HCEC 1CT (cell line): ENCODE results near the gene EMP1.

Experiments
- DNase-seq: peaks from one replicate; pipeline ENCODE4 v3.0.0-alpha.2; 2017

The EMP1 gene

GRCh38 chr12:13223941-13224340 lies 27.4 kb downstream of the EMP1 start:
- DNase-seq, result peak; percentile 50

DNA sequence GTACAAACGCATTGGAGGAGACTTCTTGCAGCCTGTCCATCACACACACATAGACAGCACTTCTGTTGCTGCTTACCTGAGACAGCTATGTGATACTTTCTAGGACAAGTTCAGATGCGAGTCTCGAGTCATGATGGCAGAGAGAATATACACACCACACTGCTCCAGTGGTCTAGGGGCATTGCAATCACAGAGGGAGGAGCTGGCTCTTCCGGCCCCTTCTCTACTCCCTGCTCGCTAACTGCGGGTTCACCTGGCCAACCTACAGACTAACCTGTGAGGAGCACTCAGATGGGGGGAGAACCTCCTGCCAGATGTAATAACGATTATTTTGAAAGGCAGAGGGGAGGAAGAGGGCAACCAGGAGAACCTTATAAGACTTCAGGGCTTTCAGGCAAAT lies 30.7 kb downstream of the EMP1 start:
- DNase-seq, result no peak

GRCh38 chr12:13228579-13228978 lies 32.1 kb downstream of the EMP1 start:
- DNase-seq, result no peak

DNA sequence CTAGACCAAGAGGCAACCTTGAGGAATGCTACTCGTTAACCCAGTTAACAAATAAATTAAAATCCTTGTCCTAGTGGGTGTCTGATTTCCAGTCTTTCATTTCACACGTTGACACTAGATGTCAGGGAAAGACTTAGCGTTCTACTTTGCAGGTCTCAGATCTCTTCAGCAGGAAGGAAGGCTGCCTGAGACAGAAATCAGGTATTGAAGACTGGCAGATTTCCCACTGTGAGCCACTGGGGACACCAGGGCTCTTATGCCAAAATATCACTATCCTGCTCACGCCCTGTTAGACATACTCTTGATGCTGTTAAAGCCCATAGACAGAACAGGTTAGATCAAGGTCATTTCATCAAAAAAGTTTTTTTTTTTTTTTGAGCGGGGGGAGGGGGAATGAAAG lies 33.0 kb downstream of the EMP1 start:
- DNase-seq, result no peak

GRCh38 chr12:13230500-13230899 lies 34.0 kb downstream of the EMP1 start:
- no peak for DNase-seq

DNA sequence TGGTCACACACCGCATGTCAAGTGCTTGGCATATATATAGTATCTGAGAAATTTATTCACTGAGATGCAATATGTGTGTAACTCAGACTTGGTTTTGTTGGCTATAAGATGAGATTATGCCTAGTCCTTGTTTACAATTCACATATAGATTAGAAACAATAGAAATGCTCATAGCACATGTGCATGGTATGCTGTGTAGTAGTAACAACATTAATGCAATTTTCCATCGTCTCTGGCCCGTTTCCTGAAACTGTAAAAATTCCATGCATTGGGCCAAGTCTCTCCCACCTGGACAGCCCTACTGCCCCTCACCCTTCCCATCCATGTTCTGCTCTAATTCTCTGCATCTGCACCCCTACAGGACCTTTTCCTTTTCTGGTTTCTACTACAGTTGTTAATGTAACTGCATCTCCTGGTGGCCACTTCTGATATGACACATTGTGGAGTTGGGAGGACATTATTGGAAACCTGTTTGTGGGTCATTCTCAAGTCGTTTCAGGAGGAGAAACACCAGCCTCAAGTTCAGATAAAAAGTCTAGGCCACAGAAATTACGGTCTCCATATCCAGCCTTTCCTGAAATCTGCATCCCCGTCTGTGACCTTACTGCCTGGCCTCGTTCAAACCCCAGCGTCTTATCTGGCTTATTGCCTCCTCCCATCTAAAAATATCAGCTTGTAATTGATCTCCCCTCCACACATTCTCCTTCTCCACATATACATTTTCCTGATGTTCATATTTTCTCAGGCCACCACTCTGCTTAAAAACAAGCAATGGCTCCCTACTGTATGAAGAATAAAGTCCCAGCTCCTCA lies 37.5 kb downstream of the EMP1 start:
- peak; percentile 55 for DNase-seq

DNA sequence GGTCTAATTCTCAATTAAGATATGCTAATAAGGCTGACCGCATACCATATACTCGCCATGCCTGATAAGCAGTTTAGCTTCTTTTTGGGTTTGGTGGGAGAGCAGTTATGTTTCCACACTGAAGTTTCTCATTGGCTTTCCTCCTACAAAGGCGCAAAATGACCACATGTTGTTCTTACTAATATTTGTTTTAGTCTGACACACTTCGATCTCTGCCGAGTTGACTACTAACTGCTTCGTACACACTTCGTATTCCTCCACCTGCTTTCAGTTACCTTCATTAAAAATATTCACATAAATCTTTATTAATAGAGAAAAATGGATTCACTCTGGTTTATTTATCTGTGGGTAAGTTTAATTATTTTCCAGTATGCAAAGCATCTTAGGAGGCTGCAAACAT lies 41.7 kb downstream of the EMP1 start:
- DNase-seq, result no peak

DNA sequence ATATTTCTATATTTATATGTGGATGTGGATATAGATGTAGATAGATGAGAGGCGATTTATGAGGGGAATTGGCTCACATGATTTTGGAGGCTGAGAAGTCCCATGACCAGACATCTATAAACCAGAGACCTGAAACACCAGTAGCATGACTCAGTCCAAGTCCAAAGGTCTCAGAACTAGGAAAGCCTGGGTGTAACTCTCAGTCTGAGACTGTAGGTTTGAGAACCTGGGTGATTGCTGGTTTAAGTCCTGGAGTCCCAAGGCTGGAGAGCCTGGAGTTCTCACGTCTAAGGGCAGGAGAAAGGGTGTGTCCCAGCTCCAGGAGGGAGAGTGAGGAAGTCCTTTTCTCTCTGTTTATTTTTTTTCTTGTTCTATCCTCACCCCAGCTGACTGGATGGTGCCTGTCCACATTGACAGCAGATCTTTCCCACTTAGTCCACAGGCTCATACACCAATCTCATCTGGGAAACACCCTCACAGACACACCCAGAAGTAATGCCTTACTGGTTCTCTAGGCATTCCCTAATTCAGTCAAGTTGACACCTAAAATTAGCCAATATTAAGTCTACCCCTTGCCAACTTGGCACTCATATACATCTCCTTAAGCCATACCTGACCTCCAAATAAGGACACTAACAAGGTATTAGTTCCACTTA lies 45.4 kb downstream of the EMP1 start:
- DNase-seq, result peak; percentile 29

- no peak for DNase-seq
Observed at GRCh38 chr12:13242936-13243335, 46.4 kb downstream of the EMP1 start.

DNA sequence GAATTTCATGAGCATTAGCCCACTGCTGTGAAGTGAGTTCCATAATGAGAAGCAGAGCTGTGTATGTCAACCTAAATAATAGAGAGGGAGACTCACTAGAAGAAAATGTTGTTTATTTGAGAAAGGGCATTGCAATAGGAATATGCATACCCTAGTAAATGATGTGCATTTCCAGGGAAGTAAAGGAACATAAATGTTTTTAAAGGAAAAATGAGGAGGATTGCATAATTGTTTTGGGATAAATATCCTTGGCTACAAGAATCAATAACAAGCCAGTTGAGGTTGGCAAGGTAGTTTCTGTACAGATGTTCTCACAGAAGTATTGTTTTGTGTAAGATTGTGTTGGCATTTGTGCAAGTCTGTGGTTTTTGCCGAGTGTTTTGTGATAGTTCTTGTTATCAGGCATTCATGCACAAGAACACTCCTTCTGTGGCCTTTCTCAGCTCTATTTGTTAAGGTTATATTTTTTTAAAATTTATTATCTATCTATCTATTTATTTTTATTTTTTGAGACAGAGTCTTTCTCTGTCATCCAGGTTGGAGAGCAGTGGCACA lies 47.1 kb downstream of the EMP1 start:
- DNase-seq, result no peak

- no peak for DNase-seq
Observed at GRCh38 chr12:13247596-13247995, 51.1 kb downstream of the EMP1 start.

DNA sequence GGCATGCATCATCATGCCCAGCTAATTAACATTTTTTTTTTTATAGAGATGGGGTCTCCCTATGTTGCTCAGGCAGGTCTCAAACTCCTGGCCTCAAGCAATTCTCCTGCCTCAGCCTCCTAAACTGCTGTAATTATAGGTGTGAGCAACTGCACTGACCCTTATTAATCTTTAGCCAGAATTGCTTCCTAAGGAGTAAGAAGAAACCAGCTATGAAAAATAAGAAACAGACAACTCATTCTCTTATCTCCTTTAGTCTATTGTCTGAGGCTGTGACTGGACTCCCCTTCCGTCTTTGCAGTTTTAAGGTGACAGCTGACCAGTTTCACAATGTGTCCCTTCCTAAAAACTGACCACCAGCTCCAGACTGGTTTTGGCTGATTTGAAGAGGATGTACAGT lies 52.4 kb downstream of the EMP1 start:
- no peak for DNase-seq

DNA sequence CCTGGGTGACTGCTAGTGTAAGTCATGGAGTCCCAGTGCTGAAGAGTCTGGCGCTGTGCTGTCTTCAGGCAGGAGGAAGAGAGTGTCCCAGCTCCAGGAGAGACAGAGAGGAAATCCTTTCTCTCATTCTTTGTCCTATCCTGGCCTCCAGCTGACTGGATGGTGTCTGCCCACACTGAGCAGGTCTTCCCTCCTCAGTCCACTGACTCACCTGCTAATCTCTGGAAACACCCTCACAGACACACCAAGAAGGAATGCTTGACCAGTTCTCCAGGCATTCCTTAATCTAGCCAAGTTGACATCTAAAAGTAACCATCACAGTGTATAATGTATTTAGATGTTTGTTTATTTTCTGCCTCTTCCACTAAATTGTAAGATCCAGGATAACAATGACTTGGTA lies 53.9 kb downstream of the EMP1 start:
- peak; percentile 54 for DNase-seq

DNA sequence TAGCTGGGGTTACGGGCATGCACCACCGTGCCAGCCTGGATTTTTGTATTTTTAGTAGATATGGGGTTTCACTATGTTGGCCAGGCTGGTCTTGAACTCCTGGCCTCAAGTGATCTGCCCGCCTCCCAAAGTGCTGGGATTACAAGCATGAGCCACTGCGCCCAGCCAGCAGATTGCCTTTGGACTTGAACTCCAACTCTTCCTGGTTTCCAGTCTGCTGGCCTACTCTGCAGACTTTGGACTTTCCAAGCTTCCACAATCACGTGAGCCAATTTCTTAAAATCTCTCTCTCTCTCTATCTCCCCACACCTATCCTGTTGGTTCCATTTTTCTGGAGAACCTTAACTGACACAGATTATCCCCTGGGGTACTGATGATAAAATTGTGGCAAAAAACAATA lies 55.0 kb downstream of the EMP1 start:
- no peak for DNase-seq

DNA sequence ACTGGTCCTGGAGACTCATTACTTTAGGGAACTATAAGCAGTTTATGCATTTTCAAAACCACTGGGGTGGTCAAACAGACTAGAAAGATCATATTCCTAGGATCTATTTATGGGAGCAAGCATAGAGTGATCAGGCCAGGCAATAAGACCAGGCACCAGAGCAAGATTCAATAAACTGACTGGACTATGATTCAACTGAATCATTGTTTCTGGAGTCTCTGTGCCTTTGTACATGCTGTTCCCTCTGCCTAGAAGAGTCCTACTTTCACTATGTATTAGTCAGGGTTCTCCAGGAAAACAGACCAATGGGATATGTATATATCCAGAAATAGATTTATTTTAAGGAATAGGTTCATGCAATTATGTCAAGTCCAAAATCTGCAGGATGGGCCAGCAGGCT lies 55.5 kb downstream of the EMP1 start:
- no peak for DNase-seq

DNA sequence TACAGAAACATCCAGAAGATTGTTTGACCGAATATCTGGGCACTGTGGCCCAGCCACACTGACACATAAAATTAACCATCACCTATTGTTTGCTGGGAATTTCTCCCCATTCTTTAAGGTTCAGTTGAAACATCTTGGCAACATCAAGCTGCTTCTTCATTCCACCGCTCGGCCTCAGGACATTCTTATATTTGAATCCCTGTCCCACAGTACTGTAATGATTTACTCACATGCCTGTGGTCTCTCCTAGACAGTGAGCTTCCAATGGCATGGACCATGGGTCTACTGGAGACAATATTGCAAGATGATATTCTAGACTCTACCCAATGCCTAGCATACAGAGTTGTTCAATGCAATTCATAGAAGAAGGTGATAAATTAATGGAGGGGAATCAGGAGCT lies 56.1 kb downstream of the EMP1 start:
- DNase-seq, result no peak

DNA sequence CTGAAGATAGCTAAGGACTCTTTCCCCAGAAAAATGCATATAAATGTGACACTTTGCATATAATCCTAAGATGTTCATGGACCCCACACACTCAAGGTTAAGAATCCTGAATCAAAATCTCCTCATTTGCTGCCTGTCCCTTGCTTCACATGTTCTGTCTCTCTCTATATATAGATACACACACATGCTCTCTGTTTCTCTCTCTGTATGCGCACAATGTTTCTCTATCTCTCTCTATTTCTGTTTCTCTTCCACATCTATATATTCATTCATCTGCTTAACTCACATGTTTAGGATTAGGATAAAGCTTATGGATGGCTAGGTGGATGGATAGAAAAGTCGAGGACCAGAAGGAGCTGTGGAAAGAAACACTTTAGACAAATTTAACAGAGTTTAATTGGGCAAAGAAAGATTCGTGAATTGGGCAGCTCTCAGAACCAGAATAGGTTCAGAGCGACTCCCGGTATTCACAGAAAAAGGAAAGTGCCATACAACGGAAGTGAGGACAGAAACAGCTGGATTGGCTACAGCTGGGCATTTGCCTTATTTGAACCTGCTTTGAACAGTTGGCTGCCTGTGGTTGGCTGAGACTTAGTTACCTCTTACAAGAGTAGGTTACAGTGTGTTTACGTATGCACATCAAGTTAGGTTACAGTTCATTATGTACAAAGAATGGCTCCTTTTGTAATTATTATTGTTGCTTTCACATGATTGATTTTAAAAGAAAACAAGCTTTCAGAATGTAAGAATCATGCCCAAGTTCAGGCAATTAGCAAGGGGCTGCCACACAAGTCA lies 57.6 kb downstream of the EMP1 start:
- no peak for DNase-seq

DNA sequence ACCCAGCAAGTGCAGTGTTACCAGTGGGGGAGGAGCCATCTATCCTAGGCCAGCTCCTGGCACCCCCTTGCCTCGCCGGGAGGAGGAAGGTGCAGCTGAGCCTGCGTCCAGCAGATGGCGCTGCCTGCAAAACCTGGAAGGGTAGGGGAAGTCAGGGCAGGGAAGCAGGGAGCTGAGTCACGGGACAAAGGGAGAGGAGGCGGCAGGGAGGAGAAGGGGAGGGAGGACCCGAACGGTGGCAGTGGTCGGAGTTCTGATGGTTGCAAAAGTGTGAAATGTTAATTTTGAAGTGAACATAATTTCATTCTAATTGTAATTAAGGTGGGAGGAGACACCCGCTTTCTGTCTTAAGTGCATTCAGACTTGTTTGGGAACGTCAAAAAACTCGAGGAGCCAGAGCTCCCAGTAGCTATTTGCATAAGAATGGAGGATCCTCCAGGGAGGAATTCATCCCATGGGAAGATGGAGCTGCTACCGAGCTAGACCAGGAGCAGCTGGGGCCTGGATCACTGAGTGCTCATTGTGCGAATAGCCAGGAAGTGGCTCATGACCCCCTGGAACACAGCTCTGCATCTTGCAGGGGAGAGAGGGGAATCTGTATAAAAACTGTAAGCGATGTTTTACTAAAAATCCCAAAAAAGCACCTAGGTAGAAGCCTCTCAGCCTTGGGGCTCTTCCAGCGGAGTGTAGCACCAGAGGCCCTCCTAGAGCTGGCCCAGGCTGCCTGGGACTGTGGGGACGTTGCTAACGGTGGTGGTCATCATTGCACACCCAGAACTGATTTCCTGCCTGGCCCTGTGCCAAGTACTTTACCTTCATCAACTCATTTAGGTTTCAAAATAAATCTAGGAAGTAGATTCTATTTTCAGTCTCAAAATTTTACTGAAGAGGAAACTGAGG lies 59.5 kb downstream of the EMP1 start:
- peak; percentile 91 for DNase-seq

GRCh38 chr12:13256692-13257045 lies 60.1 kb downstream of the EMP1 start:
- DNase-seq, result no peak

- DNase-seq, result no peak
Observed at GRCh38 chr12:13257356-13257875, 60.9 kb downstream of the EMP1 start.

DNA sequence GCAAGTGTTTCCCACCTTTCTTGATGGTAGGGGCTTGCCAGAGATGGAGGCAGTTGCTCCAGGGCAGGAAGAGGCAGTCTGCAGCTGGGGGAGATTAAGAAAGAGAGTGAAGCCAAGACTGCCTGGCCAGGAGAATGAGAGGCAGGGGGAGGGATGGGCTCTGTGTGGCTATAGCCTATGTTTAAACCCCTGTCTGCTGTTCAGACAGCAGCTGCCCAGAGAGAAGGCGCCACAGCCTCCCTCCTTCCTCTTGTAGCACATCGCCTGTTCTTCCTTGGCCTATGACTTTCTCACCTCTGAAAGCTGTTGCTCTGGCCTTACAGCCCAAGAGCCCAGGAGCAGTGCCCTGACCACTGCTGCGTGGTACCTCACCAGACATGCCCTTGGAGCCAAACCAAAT lies 61.7 kb downstream of the EMP1 start:
- DNase-seq, result no peak

GRCh38 chr12:13258717-13259119 lies 62.2 kb downstream of the EMP1 start:
- DNase-seq, result no peak
